GM18909 (cell line): Measurements from ENCODE around the gene PCBP4.
A peak's percentile ranks its signal among the peaks of the same experiment; 100 is the strongest.

Experiments used
- ATAC-seq: cut with Tn5 transposase; IDR thresholded peaks from one replicate; pipeline ENCODE4 v1.9.1; 2021; ENCODE audit warnings: mild to moderate bottlenecking; ENCODE audit not compliant: unreplicated experiment, poor library complexity

The PCBP4 gene

DNA sequence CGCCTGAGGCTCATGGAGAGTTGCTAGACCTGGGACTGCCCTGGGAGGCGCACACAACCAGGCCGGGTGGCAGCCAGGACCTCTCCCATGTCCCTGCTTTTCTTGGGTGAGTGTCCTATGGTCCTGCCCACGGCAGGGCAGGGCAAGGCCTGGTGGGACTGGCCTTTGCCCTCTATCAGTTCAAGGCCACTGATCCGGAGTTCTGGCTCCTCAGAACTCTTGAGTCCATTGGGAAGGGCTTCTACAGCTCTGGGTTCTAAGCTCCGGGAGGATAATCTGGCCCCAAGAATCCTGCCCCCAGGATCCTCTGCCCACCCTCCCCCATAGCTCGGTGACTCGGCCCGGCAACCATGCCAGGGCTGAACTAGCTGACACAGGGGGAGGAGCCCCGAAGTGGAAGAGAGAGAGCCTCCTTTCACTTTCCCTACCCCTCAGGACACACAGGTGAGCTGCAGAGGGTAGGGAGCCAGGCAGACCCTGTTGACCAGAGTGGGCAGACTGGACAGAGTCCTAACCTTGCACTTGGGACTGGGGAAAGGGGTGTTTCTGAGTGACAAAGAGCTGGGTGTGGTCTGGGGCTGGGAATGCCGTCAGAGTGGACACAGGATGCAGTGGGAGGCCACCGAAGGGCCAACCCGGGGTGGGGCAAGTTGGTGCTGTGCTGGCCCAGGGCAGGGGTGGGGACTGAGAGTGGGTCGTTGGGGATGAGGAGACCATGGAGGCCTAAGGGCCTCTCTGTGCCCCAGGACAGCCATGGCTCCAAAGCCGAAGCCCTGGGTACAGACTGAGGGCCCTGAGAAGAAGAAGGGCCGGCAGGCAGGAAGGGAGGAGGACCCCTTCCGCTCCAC lies 24.4 kb downstream of the PCBP4 start:
- ATAC-seq, result no peak

DNA sequence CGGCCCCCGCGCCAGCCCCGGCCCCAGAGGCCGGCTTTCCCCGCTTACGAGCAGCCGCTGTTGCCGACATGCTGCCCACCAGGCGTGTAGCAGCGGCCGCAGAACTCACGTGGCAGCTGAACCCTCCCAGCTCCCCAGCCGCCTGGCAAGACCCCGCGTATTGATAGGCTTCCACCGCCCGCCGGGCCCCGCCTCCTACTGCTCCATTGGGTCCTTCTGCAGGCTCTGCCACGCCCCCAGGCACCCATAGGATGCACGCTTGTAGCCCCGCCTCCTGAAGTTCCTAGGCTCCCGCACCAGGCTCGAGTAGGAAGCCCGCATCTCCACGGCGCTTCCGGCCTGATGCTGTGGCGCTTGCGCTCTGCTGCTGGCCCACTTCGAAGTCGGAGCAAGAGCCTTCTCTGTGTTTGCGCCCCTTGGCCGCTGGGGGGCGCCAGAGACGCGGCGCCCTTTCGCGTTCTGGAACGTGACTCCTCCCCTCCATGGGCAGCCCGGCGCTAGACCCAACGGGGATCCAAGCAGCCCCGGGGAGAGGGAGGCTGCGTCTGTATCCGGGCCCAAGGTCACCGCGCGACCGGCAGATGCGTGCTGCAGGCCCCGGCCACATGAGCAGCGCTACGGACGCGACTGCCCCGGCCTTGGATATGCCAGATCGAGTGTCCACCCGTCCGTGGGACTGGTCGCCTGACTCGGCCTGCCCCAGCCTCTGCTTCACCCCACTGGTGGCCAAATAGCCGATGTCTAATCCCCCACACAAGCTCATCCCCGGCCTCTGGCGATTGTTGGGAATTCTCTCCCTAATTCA lies 25.3 kb downstream of the PCBP4 start, which contains the start of the genes PARP3 and RRP9:
PARP3 (plus strand) TSS at position 566 of the 805 bp plus-strand sequence. CDS start 993 bp downstream, outside the sequence.
RRP9 (minus strand) TSS at position 107 of the 805 bp plus-strand sequence; CDS start at position 70, 37 bp downstream.
- peak; percentile 93 for ATAC-seq

DNA sequence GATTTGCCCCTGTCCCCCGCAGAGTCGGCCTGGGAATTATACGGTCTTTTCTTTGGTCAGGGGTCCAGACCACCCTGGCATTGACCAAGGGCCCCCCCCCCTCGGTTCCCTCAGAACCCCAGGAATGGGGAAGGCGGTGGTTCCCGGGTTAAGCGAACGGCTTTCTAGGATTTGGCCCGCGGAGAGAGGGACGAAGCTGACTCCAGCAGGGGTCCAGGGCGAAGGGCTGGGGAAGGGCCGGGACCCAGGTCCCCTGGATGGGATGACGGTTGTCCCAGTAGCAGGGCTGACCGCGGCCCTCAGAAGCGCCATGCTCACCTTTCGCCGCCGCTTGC lies 25.8 kb downstream of the PCBP4 start:
- ATAC-seq, result no peak

DNA sequence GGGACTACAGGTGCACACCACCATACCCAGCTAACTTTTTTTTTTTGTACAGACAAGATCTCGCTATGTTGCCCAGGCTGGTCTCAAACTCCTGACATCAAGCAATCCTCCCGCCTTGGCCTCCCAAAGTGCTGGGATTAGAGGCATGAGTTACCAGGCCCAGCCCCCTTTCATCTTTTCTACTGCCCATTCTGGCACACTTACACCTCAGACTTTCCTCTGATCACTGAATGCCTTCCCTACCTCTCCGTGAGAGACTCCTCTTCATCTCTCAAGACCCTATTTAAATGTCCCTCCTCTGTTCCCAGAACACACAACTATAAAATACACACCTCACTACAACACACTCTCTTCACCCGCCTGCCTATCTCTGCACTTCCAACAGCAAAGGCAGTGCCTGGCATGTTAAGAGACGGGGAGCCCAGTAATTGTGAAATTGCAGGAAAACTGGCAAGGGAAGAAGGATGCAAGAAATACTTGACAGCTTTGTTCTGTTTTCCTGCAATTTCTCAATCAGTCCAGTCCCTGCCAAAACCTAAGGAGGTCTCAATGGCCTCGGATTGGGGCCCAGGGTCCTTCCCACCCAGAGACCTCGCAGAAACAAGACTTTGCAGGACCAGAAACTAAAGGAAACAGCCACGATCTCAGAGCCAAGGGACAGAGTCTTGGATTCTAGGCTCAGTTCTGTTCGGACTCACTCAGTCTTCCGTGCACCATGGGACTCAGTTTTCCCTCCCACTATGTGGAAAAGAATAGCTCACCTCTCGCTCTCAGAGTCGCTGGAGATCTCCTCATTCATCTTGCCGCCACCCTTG lies 26.4 kb downstream of the PCBP4 start:
- no peak for ATAC-seq

DNA sequence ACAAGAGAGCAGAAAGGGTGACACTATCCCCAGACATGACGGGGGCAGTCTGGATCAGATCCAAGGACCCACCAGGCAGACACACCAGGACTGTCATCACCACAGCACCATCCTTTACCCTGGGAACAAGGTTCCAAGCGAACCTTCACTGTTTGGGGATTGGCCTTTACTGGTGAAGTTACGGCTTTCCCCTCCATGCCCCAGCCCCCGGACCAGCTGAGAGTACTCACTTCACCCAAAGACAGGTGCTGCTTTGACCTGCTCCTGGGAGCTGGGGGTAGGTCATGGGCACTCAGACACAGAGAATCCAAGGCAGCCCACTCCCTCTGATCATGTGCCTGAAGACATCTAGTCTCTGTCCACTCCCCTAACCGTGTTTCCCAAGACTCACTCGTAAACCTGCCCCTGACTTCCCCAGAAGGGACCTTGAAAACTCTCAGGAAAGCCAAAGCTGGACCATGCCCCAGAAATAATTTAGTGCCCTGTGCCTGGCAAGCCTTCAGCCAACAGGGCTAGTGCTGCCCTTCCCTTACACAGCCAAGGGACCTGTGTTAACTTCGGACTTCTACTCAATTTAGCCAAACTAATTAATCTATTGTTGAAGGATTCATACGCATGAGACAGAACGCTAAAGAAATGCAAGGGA lies 28.4 kb downstream of the PCBP4 start:
- no peak for ATAC-seq

DNA sequence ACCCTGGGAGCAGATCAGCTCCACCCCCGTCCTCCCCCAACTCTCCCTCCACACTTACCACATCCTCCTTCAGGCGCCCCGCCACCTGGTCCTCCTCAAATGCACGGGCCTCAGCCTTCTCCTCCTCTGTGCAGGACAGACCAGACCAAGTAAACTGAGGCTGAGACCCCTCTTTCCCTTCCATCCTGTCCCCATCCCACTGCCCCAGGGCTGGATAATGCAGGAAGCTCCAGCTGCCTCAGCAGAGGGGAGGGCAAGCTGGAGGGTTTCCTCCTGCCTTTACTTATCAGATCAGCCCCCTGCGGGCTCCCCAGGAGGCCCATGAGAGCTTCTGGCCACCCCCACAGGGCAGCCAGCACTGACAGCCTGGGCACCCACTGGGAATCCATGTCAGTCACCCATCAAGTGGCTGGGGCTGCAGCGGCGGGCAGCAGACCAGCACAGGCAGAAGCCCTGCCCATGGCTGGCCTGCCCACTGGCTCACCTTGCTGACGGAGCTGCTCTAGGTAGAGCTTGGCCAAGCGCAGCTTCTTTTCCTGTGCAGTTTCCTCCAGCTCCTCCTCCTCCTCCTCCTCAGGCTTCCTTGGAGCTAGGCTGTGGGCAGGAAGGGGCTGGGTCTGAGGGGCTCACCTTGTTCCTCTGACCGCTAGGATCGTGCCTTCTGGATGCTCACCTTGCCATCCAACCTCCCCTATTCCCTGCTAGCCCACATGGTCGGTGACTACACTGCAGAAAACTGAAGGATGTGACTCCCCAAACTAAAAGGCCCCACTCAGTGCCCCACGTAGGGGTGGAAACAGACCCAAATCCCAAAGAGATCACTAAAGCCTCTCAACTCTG lies 29.4 kb downstream of the PCBP4 start:
- no peak for ATAC-seq

DNA sequence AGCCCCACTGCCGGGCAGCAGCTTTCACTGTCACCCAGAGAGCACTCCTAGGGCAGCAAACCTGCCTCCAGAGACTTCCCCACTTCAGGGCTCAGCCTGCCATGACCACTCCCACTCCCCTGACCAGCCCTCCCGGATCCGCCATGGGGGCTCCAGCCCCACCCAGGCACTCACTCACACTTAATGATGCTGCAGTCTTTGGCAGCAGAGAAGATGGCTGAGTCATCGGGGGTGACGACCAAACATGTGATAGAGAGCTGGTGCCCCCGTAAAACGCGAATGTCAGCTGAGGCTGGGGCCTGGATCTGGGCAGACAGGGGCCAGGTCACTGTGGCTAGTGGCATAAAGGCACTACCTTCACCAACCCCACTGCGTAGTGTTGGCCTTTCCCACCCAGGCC lies 30.2 kb downstream of the PCBP4 start:
- ATAC-seq, result no peak

DNA sequence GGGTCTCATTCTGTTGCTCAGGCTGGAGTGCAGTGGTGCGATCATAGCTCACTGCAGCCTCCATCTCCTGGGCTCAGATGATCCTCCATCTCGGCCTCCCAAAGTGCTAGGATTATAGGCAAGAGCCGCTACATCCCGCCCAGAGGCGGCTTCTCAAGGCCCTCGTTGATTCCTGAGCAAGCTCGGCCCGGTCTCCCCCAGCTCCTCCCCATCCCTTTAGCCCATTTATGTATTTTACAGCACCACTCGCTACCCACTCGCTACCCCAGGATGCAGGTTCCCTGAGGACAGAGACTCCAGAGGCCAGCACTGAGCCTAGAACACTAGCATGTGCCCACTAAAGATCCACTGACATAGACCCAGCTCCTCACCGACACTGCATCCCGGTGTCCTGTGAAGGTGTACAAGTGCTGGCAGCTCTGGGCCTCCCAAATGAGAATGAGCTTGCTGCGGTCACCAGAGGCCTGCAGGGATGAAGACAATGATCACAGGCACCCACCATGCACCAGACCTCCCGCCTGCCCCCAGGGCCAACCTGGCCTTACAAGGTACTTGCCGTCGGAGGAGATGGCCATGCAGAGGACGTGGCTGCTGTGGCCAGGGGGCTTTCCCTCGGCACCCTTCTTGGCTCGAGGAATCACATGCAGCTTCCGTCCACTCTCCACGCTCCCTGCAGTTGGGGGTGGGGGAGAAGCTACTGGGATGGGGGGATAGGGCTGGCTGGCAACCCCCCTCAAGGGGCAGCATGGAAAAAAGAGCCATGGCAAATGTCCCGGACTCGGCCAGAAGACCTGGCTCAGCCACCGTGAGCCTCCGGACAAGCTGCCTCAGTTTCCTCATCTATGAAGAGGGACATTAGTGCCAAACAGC lies 31.1 kb downstream of the PCBP4 start:
- ATAC-seq, result no peak

DNA sequence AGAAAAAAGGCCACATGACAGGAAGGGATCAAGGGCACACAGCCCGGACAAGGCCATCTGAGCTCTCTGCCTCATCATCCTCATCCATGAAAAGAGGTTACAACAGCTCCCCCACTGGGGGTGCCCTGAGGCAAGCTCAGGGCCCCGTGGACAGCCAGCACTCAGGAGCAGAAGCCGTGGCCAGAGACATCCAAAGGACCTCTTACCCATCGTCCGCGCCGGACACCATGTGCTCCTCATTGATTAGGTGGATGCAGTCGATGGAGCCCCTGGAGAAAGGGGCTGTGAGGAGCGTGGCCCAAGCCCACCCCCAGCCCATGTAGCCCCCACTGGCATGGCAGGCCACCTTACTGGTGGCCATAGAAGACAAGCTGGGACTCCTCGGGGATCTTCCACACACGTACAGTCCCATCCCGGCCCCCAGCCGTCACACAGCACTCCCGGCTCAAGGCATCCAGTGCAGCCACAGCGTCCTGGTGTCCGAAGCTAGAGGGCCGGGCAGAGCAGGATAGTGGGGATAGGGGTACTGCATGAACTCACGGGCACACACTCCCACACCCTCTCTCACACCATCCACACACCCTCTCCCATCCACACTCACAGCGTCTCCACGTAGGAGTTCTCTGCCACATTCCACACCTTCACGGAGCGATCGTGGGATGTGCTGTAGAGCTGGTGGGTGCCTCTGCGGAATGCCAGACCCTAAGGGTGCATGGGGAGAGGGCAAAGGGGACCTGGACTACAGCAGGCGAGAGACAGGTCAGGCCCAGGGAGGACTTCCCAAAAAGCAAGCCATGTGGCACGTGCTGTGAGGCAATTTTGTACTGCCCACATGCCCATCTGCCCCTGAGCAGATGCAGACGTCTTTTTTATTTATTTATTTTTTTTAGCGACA lies 32.0 kb downstream of the PCBP4 start:
- ATAC-seq, result no peak

DNA sequence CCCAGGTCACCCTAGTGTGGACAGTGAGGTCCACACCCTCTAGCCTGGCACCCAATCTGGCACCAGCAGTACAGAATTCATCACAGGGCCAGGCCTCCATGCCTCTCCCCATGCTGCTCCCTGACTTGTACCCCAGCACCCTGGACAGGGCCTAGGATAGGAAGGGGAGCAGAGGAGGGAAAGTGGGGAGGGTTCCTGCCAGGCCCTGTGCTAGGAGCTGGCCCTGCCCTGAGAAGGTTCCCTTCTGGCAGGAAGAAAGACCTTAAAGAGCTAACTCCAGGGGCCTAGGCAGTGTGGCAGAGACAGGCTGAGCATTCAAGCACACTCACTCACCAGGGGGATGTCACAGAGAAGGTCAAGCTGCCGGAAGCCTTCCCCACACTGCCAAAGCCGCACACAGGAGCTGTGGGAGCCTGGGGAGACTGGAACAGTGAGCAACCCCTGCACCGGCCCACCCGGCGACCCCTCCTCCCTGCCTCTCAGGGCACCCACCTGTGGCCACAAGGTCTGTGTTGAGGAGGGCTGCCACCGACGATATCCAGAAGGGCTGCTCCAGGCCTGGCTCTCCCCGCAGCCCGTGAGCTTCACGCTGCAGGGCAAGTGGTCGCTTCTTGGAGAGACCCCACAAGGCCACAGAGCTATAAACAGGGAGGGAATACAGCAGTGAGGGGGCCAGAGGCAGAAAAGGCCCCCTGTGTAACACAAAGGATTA lies 33.0 kb downstream of the PCBP4 start:
- no peak for ATAC-seq

DNA sequence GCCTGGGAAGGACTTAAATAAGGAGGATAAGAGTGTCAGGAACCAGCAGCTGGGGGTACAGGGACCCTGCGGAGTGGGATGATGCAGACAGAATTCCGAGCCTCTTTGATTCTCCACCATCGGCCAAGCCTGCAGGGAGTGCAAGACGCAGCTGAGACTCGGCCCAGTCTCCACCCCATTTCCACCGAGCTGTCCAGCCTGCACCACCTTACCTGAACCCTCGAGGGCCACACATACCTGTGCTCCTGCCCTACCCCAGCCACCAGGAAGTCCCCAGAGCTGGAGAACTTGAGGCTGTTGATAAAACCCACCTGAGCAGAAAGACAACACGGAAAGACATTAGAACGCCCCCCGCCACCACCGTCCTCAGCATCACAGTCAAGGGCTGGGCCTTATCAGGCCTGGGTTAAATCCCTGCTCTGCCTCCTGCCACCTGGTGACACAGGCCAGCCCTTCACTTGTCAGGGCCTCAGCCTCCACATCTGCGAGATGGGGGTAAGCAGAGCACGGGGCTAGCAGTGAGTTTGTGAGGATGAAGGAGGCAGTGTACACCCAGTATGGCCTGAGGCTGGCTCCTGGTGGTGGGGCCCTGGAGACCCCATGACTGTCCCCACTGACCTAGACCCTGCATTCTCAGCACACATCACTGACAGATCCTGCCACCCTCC lies 33.6 kb downstream of the PCBP4 start:
- ATAC-seq, result no peak

DNA sequence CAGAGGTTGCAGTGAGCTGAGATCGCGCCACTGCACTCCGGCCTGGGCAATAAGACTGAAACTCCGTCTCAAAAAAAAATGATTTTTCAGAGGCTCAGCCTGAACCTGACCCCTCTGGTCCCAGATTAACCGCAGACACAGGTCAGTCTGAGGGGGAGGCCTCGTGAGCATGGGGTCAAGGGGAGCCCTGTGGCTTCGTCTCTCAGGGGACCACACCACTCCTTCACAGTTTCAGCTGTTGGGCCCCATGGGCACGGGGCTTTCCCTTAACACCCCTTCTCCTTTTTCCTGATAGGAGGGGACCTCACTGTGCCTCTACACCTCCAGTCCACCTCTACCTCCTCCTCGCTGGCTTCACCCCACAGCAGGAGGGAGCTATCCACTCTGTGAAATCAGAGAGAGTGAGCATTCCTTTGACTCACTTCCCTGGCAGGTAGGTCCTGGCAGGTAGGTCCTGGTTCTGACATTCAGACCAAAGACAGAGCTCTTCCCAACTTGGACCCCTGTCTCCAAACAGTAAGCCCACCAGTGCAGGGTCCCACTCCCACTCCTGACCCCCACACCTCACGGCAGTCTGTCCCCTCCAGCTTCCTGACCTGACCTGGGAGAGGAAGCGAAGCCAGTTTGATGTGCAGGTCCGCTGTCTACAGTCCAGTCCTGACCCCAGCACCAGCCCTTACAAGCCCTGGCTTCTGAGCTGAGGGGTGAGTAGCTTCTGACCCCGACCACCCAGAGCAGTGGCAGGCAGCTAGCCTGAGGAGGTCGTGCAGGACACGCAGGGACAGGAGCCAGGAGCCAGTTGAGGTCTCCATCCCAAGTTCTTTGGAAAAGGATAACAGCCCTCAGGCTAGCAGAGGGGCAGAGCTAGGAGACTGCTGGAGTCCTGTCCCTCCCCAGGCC lies 34.5 kb downstream of the PCBP4 start:
- no peak for ATAC-seq

DNA sequence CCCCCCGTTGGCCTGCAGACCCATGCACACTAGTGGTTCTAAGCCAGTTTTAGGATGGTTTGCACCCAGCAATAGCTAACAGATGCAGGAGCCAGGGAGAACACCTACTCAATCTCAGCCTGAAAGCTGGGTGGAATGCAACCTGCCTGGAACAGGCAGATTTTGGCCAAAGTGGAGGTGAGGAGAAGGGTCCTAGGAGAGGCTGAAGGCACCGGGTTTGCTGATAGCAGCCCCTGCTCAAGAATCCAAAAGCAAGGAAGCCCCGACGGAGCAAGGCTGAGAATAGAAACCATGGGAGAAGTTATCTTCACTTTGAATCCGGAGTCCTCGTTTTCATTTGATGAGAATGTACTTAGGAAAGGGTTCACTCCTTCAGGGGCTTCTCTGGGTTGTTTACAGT lies 35.5 kb downstream of the PCBP4 start:
- ATAC-seq, result no peak

DNA sequence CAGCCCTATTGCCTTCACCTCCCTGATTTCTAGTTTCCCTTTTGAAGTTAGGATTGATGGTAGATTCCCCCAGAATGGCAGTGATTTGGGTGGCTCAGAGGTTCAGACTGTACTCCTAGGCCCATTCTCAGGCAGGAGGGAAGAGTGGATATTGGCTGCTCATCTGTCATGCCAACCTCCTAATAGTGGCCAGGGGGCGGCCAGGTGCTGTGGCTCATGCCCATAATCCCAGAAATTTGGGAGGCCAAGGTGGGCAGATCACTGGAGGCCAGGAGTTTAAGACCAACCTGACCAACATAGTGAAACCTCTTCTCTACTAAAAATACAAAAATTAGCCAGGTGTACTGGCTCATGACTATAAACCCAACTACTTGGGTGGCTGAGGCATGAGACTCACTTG lies 36.8 kb downstream of the PCBP4 start:
- ATAC-seq, result no peak

DNA sequence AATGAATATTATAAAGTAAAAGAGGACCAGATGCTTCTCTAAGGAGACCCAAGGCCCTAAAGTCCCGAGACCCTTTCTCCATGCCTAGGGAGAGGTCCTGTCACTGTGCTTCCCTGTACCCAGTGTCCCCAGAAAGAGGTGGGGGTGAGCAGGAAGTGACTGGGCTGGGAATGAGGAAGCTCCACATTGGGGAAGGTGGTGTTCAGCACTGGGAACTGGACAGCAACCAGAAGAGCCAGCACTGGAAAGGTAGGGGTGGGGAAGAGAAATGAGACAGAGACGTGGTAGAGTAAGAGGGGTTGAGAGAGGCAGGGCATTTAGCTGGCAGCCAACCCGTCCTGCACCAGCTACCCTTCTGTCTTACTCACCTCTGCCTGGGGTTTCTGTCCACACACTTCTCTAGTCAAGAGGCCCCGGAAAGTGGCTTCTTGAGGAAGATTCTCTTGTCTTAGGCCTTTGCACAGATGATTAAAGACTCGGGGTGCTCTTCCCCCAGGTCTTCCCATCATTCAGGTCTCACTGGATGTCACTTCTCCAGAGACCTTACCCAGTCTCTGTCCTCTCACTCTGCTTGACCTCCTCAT lies 37.7 kb downstream of the PCBP4 start:
- no peak for ATAC-seq
